Pons (tissue), 1 donor: ENCODE data around the gene SELENOT.
"Not testable (repeated sequence)": the region's sequence is repeated elsewhere in the genome, so short reads cannot be mapped to it uniquely, and the experiment has no call there.

ENCODE experiments used
- DNase-seq: peaks from one replicate; pipeline ENCODE4 v3.0.0-alpha.2; 2016; ENCODE audit warnings: low spot score

Gene SELENOT, protein sequence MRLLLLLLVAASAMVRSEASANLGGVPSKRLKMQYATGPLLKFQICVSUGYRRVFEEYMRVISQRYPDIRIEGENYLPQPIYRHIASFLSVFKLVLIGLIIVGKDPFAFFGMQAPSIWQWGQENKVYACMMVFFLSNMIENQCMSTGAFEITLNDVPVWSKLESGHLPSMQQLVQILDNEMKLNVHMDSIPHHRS

DNA sequence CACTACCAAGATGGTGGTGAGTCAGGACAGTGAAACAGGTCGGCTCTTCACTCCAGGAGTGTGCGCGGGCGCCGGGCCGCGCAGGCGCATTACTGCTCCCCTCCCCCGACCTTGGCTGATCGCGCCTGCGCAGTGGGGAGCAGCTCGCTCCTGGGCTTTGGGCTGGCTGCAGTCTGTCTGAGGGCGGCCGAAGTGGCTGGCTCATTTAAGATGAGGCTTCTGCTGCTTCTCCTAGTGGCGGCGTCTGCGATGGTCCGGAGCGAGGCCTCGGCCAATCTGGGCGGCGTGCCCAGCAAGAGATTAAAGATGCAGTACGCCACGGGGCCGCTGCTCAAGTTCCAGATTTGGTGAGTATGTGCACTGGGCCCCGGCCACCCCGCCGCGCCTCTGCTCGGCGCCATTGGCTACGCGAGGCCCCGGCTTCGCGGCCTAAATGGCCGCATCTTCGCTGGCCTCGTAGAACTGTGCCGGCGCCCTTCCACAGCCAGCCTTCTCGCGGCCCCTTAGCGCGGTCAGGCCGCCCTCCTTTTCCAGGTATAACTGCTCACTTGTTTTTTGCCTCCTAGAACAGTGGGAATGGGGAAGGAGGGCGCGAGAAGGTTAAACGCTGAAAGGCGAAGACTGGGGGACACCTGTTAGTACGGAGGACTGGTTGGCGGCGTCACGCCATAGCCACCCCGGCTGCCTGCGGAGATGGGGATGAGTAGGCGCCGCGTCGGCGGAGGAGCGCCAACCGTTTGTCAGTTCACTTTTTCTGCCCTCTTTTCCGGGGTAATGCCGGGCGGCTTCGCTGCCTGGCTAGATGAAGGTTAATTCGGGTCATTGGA is at the start of gene SELENOT:
TSS of gene SELENOT (plus strand) at position 169 of the 827 bp plus-strand sequence. CDS start at position 211, 42 bp downstream.
- DNase-seq = peak; percentile 97

DNA sequence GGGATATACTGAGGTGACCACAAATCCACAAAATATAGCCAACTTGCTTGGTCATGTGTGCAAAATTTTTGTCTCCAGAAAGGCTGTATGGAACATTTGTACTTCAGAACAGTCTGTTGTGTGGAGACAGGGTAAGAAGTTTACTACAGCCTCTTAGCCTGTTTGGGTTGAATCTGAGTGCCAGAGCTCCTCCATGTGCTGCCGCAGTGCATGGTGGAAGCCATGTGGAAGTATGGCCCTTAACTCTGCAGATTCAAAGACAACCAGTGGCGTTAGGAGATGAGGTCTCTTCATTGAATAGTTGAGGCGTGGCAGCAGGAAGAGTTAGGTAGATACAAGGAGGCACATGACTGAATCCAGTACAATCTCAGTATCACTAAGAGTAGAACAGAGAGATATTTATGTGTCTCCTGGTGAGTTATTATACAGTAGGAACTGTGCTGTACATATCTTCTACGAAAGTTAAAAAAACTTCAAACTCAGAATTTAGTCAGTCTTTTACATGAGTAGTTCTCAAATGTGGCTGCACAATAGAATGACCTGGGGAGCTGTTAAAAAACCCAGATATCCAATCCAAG is 47.2 kb upstream of the SELENOT start:
- DNase-seq = no peak

DNA sequence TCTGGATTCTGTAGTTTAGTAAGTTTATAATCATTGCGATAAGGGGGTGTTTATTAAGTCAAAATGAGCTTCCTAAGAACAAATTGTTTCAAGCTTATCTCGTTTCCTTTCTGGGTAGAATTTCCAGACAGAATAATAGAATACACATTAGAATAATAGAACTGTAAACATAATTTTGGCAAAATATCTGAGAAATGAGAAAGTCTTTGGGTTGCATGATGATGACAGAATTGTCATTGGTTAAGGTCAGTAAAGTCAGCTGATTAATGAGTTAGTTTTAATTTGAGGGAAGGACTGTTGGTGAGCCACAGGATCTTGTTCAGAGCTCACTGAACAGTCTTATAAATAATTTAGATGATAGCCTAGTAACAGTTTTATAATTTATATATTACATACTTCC is 46.3 kb upstream of the SELENOT start:
- no peak for DNase-seq

DNA sequence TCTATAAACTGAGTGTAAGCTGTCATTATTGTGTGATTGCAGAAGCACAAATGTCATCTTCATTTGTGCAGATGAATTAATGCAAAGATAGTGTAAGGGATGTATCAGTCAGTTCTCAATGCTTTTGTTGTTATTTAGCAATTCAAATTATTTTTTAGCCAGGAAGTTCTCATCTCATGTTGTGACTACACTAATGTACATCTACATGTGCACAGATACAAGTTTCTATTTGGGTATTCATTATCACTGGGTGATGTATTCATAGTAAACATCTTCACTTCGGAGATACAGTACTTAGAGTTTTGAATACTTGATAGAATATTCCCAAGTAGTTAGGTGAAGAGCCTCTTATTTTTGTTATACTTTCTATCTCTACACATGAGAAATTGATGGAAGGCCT is 45.4 kb upstream of the SELENOT start:
- no peak for DNase-seq

DNA sequence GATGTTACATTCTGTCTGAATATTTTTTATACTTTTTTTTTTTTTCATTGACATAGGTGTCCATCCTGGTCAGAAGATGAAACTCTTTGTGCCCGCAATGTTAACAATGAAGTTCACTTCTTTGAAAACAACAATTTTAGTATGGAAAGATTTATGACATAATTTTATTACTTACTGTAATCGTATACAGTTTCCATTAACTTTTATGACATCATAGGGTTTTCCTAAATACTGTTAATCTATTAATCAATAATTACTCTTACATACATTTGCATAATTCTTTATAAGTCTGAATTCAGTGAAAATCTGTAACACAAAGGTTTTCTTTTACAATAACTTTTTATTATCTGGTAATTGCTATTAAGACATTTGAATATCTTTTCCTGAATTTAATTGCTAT is 38.9 kb upstream of the SELENOT start:
- DNase-seq = no peak

DNA sequence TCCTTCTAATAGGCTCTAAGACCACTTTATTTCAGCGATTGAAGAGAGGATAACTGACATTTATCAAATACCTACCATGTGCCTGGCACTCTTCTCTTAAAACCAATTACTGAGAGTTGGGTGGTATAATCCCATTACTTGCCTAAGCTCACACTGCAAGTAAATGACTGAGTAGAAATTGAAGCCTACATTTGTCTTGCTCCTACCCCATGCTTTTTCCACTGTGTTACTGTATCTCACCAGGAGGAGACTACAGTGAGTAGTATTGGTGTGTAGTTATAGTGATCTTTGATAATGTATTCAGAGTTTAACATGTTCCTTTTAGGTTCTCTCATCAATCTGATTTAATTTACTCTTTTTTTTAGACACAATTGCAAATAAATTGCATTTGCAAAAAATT is 35.8 kb upstream of the SELENOT start:
- DNase-seq = no peak

DNA sequence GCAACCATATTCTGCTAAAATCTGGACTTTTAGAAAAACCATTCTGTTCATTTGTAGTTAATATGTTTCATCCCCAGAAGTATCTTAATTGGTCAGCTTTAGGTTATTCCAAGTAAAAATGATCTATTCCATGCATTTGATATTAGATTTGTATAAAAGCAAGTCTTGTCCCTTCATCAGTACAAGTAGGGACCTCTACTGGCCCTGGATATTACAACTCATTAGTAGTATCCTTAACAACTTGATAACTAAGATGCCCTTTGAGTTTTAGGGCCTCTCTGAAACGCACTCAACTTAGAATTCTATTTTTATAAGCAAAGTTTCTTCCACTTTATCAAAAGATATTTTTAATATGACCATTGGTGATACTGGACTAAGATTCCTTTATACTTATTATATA is 25.3 kb upstream of the SELENOT start:
- DNase-seq = no peak

DNA sequence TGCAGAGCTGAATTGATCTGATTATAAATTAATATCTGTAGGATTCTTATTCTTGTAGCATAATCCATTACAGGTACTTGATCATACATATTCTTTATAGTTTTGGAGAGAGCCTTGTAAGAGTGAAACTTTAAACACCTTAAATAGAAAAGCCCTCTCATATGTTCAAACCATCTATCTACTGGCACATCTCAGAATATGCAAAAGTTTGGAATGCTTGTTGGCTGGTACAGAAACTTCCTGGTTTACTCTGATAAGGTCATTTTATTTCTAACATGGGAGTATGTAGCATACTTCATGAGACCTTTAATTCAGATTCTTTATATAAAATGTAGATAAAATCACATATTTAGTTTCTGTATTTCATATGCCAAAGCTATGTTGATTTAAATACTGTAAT is 21.9 kb upstream of the SELENOT start:
- no peak for DNase-seq

DNA sequence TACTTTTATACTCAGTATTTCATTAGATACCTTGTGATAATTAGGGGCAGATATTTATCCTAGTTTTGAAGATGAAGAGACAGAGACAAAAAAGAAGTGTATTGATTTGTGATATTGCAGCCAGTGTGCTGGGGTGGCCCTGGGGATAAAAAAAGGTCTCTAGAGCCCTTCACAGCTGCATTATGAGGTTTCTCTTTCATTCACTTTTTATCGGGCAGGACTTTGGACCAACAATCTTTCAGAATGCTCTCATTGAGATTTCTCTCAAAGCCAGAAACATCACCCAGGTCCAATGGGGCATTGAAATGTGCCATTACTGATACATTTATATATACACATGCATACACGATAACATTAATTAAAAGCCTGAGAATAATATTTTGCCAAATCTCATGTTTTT is 20.5 kb upstream of the SELENOT start:
- DNase-seq = no peak

DNA sequence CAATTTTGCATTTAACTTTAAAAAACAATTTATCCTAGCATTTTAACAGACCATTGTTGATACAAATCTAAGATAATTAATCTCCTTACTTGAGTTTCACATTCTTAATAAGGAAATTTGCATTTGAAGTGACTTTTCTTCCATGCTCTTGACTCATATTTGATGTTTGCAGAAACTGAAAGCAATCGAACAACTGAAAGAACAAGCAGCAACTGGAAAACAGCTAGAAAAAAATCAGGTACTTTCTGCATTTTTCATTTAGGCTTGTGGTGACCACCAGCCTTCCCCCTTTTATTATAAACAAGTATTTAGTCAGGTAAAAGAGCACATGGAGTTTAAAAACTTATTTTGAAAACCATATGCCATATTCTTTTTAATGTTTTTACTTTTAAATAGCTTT is 20.1 kb upstream of the SELENOT start:
- DNase-seq = no peak

DNA sequence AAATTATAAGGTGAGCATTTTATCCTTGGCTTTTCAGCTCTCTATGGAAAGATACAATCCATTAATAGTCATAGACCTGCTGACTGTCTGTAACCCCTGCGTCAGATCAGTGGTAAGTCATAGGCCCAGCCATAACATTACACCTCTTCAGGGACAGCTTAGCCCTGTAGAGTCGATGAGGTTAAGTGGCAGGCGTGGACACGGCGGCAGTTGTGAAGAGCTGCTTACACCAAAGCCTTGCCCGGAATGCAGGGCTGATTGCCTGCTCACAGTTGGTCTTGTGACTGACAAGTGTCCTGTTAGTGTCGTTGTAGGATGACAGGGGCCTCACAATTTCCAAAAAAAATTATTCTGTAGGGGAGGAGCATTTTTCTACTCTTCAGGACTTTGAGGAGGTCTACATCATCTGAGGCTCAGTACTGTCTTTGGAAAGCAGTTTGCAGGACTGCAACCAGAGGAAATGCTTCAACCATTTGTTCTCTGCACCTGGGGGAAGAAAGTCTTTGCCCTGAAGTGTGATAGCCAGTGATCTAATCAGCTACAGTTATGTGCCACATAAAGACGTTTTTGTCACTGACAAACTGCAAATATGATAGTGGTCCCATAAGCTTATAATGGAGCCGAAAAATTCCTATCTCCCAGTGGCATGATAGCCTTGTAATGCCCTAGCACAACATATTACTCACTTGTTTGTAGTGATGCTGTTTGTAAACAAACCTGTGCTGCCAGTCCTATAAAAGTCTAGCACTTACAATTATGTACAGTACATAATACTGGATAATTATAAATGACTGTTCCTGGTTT is 14.9 kb upstream of the SELENOT start:
- DNase-seq = no peak

DNA sequence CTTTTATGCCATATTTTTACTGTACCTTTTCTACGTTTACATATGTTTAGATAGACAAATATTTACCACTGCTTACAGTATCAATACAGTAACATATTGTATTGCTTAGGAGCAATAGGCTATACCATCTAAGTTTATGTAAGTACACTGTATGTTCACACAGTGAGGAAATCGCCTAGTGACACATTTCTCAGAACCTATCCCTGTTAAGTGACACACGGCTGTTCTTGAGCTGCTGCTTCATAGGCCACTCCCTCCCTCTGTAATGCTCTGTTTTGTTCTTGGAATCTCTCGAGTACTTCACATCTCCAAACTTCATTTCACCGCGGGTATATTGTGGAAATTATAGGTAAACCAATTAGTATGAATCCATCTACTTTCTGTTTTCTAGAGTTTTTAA is 13.4 kb upstream of the SELENOT start:
- DNase-seq = no peak

DNA sequence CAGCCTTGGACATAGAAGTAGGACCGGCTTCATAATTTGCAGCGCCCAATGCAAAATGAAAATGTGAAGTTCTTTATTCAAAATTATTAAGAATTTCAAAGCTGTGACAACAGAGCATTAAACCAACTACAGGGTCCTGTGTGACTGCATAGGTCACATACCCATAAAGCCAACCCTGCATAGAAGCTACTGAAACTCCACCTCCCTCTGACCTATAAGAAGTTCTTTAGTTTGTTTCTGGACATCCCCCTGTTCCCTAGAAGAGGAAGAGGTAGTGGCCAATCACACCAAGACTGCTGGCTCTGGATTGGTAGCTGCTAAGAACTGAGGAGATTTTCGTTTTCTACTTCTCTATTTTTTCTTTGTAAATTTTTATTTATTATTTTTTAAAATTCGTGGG is 9.0 kb upstream of the SELENOT start:
- no peak for DNase-seq

DNA sequence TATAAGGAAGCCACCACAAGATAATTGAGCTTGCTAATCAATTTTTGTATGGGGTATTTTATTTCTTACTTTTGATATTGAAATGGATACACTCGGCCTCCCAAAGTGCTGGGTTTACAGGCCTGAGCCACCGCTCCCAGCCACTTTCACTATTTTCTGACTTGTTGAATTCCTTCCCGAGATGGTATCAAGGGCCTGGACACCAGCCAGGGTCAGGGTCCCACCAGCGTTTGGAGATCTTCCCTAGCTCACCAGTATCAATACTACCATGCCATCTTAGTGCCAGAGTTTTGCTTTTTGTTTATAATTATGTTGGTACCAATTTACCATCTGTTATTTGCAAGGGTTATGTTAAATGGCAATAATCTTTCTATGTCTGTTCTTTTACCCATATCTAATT is 5.5 kb upstream of the SELENOT start:
- no peak for DNase-seq

DNA sequence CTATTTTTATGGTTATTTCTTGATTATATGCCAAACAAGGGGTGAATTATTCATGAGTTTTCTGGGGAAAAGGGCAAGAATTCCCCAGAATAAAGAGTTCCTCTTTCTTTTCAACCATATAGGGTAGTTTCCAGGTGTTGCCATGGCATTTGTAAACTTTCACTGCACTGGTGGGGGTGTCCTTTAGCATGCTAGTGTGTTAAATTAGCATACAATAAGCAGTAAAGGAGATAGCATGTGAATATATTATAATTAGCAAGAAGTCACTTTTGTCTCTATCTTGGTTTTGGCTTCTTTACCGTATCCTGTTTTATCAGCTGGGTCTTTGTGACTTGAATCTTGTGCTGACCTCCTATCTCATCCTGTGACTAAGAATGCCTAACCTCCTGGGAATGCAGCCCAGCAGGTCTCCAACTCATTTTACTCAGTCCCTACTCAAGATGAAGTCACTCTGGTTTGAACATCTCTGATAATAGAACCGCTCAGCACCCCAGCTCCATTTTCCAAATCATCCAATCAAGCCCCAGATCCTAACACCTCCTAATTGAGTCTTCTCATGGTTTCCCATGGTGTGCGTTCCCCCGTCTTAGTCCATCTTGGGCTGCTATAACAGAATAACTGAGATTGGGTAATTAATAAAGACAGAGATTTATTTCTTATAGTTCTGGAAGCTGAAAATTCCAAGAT is 3.4 kb upstream of the SELENOT start:
- no peak for DNase-seq

DNA sequence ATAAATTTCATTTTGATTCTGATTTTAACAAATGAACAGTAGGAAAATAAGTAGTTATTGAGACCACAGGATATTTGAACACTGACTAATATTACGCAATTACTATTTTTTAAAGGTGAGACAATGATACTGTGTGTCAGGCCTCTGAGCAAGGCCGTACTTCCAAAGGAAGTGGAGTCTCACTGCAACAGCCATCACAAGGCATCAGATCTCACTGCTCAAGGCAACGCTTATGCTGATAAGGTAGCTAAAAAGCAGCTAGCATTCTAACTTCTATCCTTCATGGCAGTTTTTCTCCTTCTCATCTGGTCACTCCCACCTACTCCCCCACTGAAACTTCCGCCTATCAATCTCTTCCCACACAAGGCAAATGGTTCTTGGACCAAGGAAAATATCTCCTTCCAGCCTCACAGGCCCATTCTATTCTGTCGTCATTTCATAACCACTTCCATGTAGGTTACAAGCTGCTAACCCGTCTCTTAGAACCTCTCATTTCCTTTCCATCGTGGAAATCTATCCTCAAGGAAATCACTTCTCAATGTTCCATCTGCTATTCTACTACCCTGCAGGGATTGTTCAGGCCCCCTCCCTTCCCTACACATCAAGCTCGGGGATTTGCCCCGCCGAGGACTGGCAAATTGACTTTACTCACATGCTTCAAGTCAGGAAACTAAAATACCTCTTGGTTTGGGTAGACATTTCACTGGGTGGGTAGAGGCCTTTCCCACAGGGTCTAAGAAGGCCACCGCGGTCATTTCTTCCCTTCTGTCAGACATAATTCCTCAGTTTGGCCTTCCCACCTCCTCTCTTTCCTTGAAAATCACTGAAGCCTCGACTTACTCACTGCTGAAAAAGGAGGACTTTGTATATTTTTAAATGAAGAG is 2.2 kb upstream of the SELENOT start:
- not testable (repeated sequence) for DNase-seq

DNA sequence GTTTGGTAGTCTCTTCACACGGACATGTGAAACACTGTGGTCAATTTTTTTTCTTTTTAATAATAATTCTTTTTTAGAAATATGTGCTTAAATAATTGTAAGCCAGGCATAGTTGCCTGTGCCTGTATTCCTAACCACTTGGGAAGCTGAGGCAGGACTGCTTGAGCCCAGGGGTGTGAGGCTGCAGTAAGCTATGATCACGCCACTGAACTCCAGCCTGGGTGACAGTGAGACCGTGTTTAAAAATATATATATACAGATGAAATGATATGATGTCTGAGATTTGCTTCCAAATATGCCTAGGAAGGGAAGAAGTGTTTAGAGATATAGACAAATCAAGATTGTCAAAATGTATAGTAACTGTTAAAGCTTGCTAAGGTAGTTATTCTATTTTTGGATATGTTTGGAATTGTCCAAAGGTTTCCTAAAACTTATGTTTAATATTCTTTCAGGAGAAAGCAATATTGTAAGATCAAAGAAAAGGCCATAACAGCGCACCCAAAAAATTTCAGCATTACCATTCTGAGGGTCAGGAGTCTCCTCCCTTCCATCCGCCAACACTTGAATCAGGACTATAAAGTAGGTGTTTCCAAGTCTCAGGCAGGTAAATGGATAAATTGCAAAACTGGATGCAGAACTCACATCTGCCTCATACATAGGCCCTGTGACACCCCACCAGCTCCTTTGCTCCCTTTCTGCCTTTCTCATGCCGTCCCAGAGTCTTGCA is 532 bp upstream of the SELENOT start:
- no peak for DNase-seq

DNA sequence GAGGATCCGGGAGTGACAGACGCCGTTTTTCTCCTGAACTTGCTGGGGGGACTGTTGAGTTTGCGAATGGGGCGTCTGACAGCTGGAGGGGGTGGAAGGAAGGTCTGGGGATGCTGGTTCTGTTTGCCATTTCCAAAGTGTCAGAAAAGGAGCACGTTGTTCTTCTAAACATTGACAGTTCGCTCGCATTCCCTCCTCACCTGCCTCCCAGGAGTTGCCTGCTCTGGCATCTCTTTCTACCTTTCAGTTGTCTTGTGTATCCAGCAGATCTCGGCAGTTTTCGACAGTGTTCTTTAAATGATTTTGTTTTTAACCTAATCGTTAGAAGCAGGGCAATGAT is 829 bp downstream of the SELENOT start:
- peak; percentile 41 for DNase-seq

DNA sequence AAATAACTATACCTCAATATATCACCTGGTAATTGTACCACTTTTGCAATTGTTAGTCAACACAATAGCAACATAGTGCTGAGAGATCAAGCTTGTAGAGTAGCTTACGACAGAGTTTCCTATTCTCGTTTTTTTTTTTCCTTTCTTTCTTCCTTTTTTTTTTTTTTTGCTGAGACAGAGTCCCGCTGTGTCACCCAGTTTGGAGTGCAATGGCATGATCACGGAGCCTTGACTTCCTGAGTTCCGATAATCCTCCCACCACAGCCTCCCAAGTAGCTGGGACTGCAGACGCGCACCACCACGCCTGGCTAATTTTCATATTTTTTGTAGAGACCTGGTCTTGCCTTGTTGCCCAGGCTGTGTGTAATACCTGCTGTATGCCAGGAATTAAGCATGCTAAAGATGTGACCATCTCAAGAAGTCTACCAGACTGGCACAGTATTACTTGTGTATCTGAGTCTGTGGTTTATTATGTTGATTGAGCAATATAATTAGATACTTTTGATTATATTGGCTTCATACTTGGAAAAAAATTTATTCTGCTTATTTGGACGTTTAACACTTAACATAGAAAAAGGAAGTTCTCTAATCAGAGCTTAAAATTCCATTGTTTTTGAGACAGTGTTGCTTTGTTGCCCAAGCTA is 3.0 kb downstream of the SELENOT start:
- DNase-seq = peak; percentile 18
